Vagina (tissue), 2 donors: Measurements from ENCODE around the gene RNU1-1.
"Not testable (repeated sequence)": the region's sequence is repeated elsewhere in the genome, so short reads cannot be mapped to it uniquely, and the experiment has no call there.

Experiments
- CTCF ChIP-seq, 3 experiments: fragments of 450-650 bp in 2 of 3; fragments of 200-600 bp in 1 of 3; sonication (generic) in 1 of 3; IDR thresholded peaks; one replicate each; pipeline ENCODE4 v1.5.1; 2017 to 2019; ENCODE audit warnings: antibody characterized with exemption in 3 of 3, mild to moderate bottlenecking in 2 of 3, moderate library complexity in 2 of 3
- POLR2A ChIP-seq, 2 donors: fragments of 450-650 bp; IDR thresholded peaks; one replicate each; pipeline ENCODE4 v1.6.1; 2017; ENCODE audit warnings: antibody characterized with exemption in 2 of 2, mild to moderate bottlenecking in 2 of 2, moderate library complexity in 2 of 2
- POLR2AphosphoS5 ChIP-seq, 2 donors: sonication (generic); formaldehyde crosslinking; IDR thresholded peaks; one replicate each; pipeline ENCODE4 v1.9.0; 2017; ENCODE audit warnings: antibody characterized with exemption in 2 of 2, mild to moderate bottlenecking in 2 of 2, low read depth in 1 of 2; ENCODE audit not compliant: insufficient read depth in 1 of 2

- not testable (repeated sequence) for TF ChIP-seq POLR2A (IDR thresholded peaks at IDR 0.05); CTCF (IDR thresholded peaks at IDR 0.05); POLR2AphosphoS5 (IDR thresholded peaks at IDR 0.05; ENCODE audit: insufficient read depth in 1 of 2, low read depth in 1 of 2)
Observed at GRCh38 chr1:16492937-16493336, 21.1 kb downstream of the RNU1-1 start.
